CD14-positive monocyte (primary cell): Measurements from ENCODE around the gene NACAD. TPM values are rescaled to one million over a fixed set of nuclear protein-coding genes. Genes with fewer than 3 reads are reported as not detected.

Source experiments
- DNase-seq, 3 donors: peaks; one replicate each; pipeline ENCODE4 v3.0.0-alpha.2; 2011 to 2022
- H2AFZ ChIP-seq: 2 replicates; pipeline ENCODE4 v1.6.0; 2012; ENCODE audit warnings: mild to moderate bottlenecking, low read depth, low read length, inconsistent platforms; ENCODE audit not compliant: insufficient read depth, poor library complexity, severe bottlenecking
- H3K27ac ChIP-seq, 2 donors: 1 replicate in 1 of 2; 2 replicates in 1 of 2; pipeline ENCODE4 v1.5.1; 2012 to 2013; ENCODE audit warnings: low read length in 2 of 2, control low read depth in 1 of 2, inconsistent platforms in 1 of 2, low read depth in 1 of 2, mild to moderate bottlenecking in 1 of 2
- H3K27me3 ChIP-seq, 2 donors: one replicate each; pipeline versions ENCODE4 v1.6.0 to v1.6.1; 2011 to 2013; ENCODE audit warnings: low read length in 2 of 2; ENCODE audit not compliant: control insufficient read depth in 2 of 2, insufficient read depth in 2 of 2
- H3K36me3 ChIP-seq, 2 donors: replicated peaks in 1 of 2; 1 replicate in 1 of 2; 2 replicates in 1 of 2; pipeline versions ENCODE4 v1.5.1 to v1.6.1; 2012 to 2013; ENCODE audit warnings: low read length in 2 of 2, control low read depth in 1 of 2, inconsistent platforms in 1 of 2, mild to moderate bottlenecking in 1 of 2; ENCODE audit not compliant: insufficient read depth in 2 of 2, control insufficient read depth in 1 of 2
- H3K4me1 ChIP-seq, 2 donors: 1 replicate in 1 of 2; 2 replicates in 1 of 2; pipeline versions ENCODE4 v1.5.1 to v1.6.1; 2012 to 2013; ENCODE audit warnings: low read length in 2 of 2, control low read depth in 1 of 2, inconsistent platforms in 1 of 2, mild to moderate bottlenecking in 1 of 2, moderate library complexity in 1 of 2; ENCODE audit not compliant: insufficient read depth in 2 of 2, control insufficient read depth in 1 of 2
- H3K4me2 ChIP-seq: replicated peaks from 2 replicates; pipeline ENCODE3; 2012; ENCODE audit warnings: low read length, moderate library complexity, mild to moderate bottlenecking; ENCODE audit not compliant: poor library complexity, severe bottlenecking; ENCODE audit errors: extremely low read depth
- H3K4me3 ChIP-seq, 3 experiments: fragments of 200-600 bp in 1 of 3; sonication (generic) in 1 of 3; replicated peaks in 1 of 3; 1 replicate in 2 of 3; 2 replicates in 1 of 3; pipeline ENCODE4 v1.5.1; 2011 to 2013; ENCODE audit warnings: low read length in 3 of 3, mild to moderate bottlenecking in 3 of 3, control low read depth in 2 of 3, low read depth in 2 of 3, inconsistent platforms in 1 of 3, moderate library complexity in 1 of 3
- H3K79me2 ChIP-seq: 2 replicates; pipeline ENCODE4 v1.6.0; 2012; ENCODE audit warnings: mild to moderate bottlenecking, control low read depth, inconsistent platforms, low read length, moderate library complexity; ENCODE audit not compliant: insufficient read depth
- H3K9ac ChIP-seq: 2 replicates; pipeline ENCODE4 v1.6.0; 2017; ENCODE audit warnings: low read length, mild to moderate bottlenecking; ENCODE audit not compliant: insufficient read depth, poor library complexity, severe bottlenecking
- H3K9me3 ChIP-seq, 2 donors: replicated peaks in 1 of 2; 1 replicate in 1 of 2; 2 replicates in 1 of 2; pipeline versions ENCODE4 v1.5.1 to v1.6.1; 2012 to 2013; ENCODE audit warnings: low read length in 2 of 2, control low read depth in 1 of 2; ENCODE audit not compliant: control insufficient read depth in 1 of 2, insufficient read depth in 1 of 2
- H4K20me1 ChIP-seq: 2 replicates; pipeline ENCODE4 v1.6.0; 2012; ENCODE audit warnings: mild to moderate bottlenecking, low read length, control low read depth, moderate library complexity; ENCODE audit not compliant: insufficient read depth
- H3K27ac Mint-ChIP-seq, 7 donors: one replicate each; pipeline ENCODE4 v1.8.0; 2020; ENCODE audit warnings: mild to moderate bottlenecking in 7 of 7, mixed read lengths in 7 of 7, moderate library complexity in 6 of 7, inconsistent platforms in 2 of 7
- H3K27me3 Mint-ChIP-seq, 3 donors: one replicate each; pipeline ENCODE4 v1.8.0; 2021 to 2022; ENCODE audit warnings: low read depth in 3 of 3, mild to moderate bottlenecking in 3 of 3, mixed read lengths in 3 of 3, moderate library complexity in 3 of 3, inconsistent platforms in 1 of 3
- H3K36me3 Mint-ChIP-seq, 2 donors: one replicate each; pipeline ENCODE4 v1.8.0; 2020; ENCODE audit warnings: mixed read lengths in 2 of 2, inconsistent platforms in 1 of 2, mild to moderate bottlenecking in 1 of 2
- H3K4me1 Mint-ChIP-seq: one replicate; pipeline ENCODE4 v1.8.0; 2020; ENCODE audit warnings: mild to moderate bottlenecking, mixed read lengths
- H3K4me3 Mint-ChIP-seq, 2 donors: one replicate each; pipeline ENCODE4 v1.8.0; 2020; ENCODE audit warnings: mild to moderate bottlenecking in 2 of 2, mixed read lengths in 2 of 2, moderate library complexity in 1 of 2
- H3K9me3 Mint-ChIP-seq, 7 donors: one replicate each; pipeline ENCODE4 v1.8.0; 2020 to 2022; ENCODE audit warnings: mixed read lengths in 7 of 7, mild to moderate bottlenecking in 6 of 7, moderate library complexity in 6 of 7, inconsistent platforms in 2 of 7
- WGBS: methylation state at CpG from one replicate; pipeline ENCODE4 v1.1.5; 2013; ENCODE audit warnings: missing lambda C conversion rate; ENCODE audit not compliant: insufficient coverage; 5-methylcytosine and 5-hydroxymethylcytosine counted together
- intact Hi-C, 2 donors: fragments of 100-400 bp; cut with micrococcal nuclease; formaldehyde crosslinking; loops; one replicate each; pipeline versions ENCODE4 v1.15.0 to v1.15.1; 2023
- polyA plus RNA-seq, 3 donors: library from polyadenylated mRNA; depleted of rRNA in 1 of 3; unstranded in 2 of 3; stranded (reverse) in 1 of 3; fragments of 300-500 nt in 2 of 3; fragments of >200 nt in 1 of 3; fragmentation: Illumina TruSeq in 2 of 3; gene quantifications; 1 replicate in 2 of 3; 2 replicates in 1 of 3; pipeline ENCODE4 v1.2.3, GENCODE V29; 2012 to 2021
- TF ChIP-seq, protein P1 (sequence below): fragments of 200-600 bp; IDR thresholded peaks from one replicate; pipeline ENCODE4 v1.8.0; 2022; ENCODE audit warnings: antibody characterized with exemption, mild to moderate bottlenecking

Gene NACAD
- polyA plus RNA-seq, 3 donors = 0.04 TPM; not detected in 2

GRCh38 chr7:45033931-45034290 is 54.9 kb downstream of the NACAD start:
- Mint-ChIP-seq H3K36me3 (peaks cover 33 to 72% of the 10 kb centered on the region in 2 donors), H3K9me3 (no peaks in the 10 kb centered on the region)
- H3K27ac ChIP-seq = peak overlapping the region in 1 of 2 donors; percentile 61

DNA sequence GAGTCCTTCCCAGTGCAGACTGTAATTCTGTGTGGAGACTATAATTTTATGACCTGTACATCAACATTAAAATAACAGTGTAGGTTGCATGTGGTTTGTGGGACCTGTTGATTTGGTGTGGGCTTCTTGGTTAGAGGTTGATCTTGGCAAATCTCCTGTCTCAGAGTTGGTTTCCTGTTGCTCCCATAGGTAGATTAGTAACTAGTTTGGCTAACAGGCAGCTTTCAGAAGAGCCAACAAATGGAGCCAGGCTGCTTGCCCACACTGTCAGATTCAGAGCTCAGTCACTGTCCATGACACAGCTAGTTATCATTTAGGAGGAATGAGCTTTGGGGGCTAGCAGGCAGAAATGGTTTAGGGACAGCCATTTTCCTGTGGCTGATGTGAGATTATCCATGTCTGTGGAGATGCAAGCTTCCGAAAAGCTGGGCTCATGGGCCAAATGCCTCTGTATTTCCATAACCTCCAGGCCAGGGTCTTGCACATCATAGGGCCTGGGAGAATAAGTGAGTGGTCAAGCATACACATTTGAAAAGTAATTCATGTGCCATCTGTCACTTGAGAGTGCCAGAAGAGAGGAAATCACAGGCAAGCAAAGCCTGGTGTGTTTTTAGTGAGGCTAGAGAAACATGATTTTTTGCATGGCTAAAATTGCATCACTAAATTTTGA is 55.4 kb downstream of the NACAD start:
- WGBS = 100% methylated on average over 1 of the region's 1 CpG

More at GRCh38 chr7:45033931-45034290, 54.9 kb downstream of the NACAD start:
- TF ChIP-seq, protein P1, sequence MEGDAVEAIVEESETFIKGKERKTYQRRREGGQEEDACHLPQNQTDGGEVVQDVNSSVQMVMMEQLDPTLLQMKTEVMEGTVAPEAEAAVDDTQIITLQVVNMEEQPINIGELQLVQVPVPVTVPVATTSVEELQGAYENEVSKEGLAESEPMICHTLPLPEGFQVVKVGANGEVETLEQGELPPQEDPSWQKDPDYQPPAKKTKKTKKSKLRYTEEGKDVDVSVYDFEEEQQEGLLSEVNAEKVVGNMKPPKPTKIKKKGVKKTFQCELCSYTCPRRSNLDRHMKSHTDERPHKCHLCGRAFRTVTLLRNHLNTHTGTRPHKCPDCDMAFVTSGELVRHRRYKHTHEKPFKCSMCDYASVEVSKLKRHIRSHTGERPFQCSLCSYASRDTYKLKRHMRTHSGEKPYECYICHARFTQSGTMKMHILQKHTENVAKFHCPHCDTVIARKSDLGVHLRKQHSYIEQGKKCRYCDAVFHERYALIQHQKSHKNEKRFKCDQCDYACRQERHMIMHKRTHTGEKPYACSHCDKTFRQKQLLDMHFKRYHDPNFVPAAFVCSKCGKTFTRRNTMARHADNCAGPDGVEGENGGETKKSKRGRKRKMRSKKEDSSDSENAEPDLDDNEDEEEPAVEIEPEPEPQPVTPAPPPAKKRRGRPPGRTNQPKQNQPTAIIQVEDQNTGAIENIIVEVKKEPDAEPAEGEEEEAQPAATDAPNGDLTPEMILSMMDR = no peak
- H3K4me1 ChIP-seq = peaks cover 30 to 51% of the 10 kb centered on the region in 2 donors
- Mint-ChIP-seq H3K27ac (peak overlapping the region in 5 of 7 donors; percentile 20 to 78 (median 64)), H3K4me1 (peaks cover 64% of the 10 kb centered on the region), H3K27me3 (peaks cover 0 to 2% (median 2%) of the 10 kb centered on the region in 3 donors), H3K4me3 (no peak overlapping the region)
- intact Hi-C loops = no loop called here
- no peak overlapping the region for H3K9ac ChIP-seq
- H3K9me3 ChIP-seq = no peaks in the 10 kb centered on the region
- WGBS = 100% methylated on average over 3 of the region's 4 CpGs
- no peak overlapping the region for H3K4me3 ChIP-seq
- H2AFZ ChIP-seq = no peak overlapping the region
- no peak for DNase-seq
- peaks cover 100% of the 10 kb centered on the region for H4K20me1 ChIP-seq
- H3K4me2 ChIP-seq = no peak overlapping the region
- peaks cover 100% of the 10 kb centered on the region for H3K79me2 ChIP-seq
- no peaks in the 10 kb centered on the region for H3K27me3 ChIP-seq
- peaks cover 13 to 38% of the 10 kb centered on the region in 2 donors for H3K36me3 ChIP-seq

More for the DNA sequence above, 55.4 kb downstream of the NACAD start:
- no peak for DNase-seq
- Mint-ChIP-seq H3K4me1 (peaks cover 69% of the 10 kb centered on the region), H3K4me3 (no peak overlapping the region), H3K27ac (peak overlapping the region in 6 of 7 donors; percentile 58 to 80 (median 69)), H3K9me3 (no peaks in the 10 kb centered on the region), H3K36me3 (peaks cover 29 to 67% of the 10 kb centered on the region in 2 donors), H3K27me3 (peaks cover 0 to 5% (median 2%) of the 10 kb centered on the region in 3 donors)
- peaks cover 35 to 55% of the 10 kb centered on the region in 2 donors for H3K4me1 ChIP-seq
- no peak overlapping the region for H2AFZ ChIP-seq
- no peak overlapping the region for H3K9ac ChIP-seq
- H3K27ac ChIP-seq = peak overlapping the region in 1 of 2 donors; percentile 61
- peaks cover 100% of the 10 kb centered on the region for H4K20me1 ChIP-seq
- no peak overlapping the region for H3K4me2 ChIP-seq
- TF ChIP-seq, protein P1 = no peak
- no peak overlapping the region for H3K4me3 ChIP-seq
- no peaks in the 10 kb centered on the region for H3K27me3 ChIP-seq
- intact Hi-C loops = no loop called here
- H3K9me3 ChIP-seq = no peaks in the 10 kb centered on the region
- peaks cover 8 to 33% of the 10 kb centered on the region in 2 donors for H3K36me3 ChIP-seq
- H3K79me2 ChIP-seq = peaks cover 100% of the 10 kb centered on the region
